Measurements from ENCODE around the gene MAB21L2.

MAB21L2 gene

GRCh38 chr4:150619042-150619441 lies 37.1 kb downstream of the MAB21L2 start:
- no peak for DNase-seq (ENCODE audit: low spot score)

DNA sequence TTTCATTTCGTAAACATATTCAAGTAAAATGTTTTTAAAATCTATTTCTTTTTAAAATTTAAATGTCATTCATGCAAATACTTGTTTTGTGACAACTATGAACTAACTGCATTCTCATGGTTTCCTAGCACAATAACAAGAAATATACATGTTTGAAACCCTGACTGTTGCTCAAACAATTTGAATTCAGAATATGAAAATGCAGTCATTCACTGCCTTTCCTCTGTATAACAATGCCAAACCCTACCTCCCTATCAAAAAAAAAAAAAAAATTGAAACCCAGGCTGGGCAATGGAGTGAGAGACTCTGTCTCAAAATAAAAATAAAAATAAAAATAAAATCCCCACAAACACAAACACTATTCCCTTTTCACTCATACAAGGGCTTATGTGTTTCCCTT lies 42.1 kb downstream of the MAB21L2 start:
- DNase-seq (ENCODE audit: low spot score), result no peak

- DNase-seq (ENCODE audit: low spot score), result no peak
Observed at GRCh38 chr4:150625033-150625432, 43.1 kb downstream of the MAB21L2 start.

DNA sequence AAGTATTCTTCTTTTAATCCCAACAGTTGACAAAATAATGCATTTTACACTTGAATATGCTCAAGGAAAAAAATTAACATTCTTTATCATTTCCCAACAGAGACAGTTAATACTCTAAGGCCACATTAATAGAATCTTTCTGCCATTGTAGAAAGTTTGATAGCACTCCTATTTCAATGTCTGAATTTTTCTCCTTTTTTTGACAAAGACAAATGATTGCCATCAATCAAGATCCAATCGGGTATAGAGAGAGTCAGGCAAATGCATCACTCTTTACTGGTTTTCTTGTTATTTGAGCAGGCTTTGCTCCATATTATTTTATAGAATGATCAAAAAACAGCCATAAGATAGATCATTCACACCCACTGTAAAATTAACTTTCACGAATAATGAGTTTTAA lies 46.1 kb downstream of the MAB21L2 start:
- DNase-seq (ENCODE audit: low spot score), result no peak

DNA sequence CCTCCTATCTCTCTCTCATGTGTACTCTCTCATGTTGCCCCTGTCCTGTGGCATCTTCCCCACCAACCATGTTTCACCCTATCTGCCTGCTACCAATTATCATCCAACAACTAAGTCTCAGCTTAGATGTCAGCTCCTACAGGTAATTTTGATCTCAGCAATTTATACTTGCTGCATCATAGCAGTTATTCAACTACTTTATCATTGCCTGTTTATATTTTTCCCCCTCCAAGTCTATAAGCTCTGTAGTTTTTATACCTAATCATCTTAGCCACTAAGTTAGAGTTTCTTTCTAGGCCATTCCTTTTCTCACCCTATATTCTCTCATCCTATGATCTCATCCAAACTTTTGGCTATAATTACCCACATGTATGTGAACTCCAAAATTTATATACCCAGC lies 50.7 kb downstream of the MAB21L2 start:
- DNase-seq (ENCODE audit: low spot score), result no peak

Data from germinal center (tissue), 1 donor.